GM13977 (cell line): ENCODE measurements around the gene ANKRD33B.

ENCODE experiments used
- DNase-seq: peaks from one replicate; pipeline ENCODE4 v3.0.0; 2012; ENCODE audit warnings: low spot score
- CTCF ChIP-seq: IDR thresholded peaks from 2 replicates; pipeline ENCODE4 v1.5.1; 2012; ENCODE audit warnings: mild to moderate bottlenecking, control low read depth; ENCODE audit not compliant: insufficient read depth; ENCODE audit errors: extremely low read depth, missing control alignments
- in situ Hi-C: fragments of 300-500 bp; cut with MboI; formaldehyde crosslinking; loops from one replicate; pipeline ENCODE4 v1.12.0; 2022; ENCODE audit warnings: low sequenced_read_pairs, low pct_unique_long_range_greater_than_20kb, mixed read lengths, inconsistent platforms; ENCODE audit not compliant: unreplicated experiment

Gene ANKRD33B

GRCh38 chr5:10590226-10590999 is 26.5 kb downstream of the ANKRD33B start:
- no peak for DNase-seq
- TF ChIP-seq CTCF: no peak
- in situ Hi-C loops: no loop called here

GRCh38 chr5:10591159-10591558 is 27.3 kb downstream of the ANKRD33B start:
- DNase-seq: no peak
- no peak for TF ChIP-seq CTCF
- in situ Hi-C loops: no loop called here

- DNase-seq: no peak
- in situ Hi-C loops: no loop called here
- no peak for TF ChIP-seq CTCF
These were observed 28.1 kb downstream of the ANKRD33B start for GRCh38 chr5:10591966-10592365.

- no peak for DNase-seq
- in situ Hi-C loops: no loop called here
- no peak for TF ChIP-seq CTCF
These were observed 28.7 kb downstream of the ANKRD33B start for GRCh38 chr5:10592601-10593000.

- in situ Hi-C loops: no loop called here
- DNase-seq: no peak
- TF ChIP-seq CTCF: no peak
These were observed 29.8 kb downstream of the ANKRD33B start for GRCh38 chr5:10593531-10594181.

GRCh38 chr5:10594591-10595210 is 30.8 kb downstream of the ANKRD33B start:
- DNase-seq: no peak
- no peak for TF ChIP-seq CTCF
- in situ Hi-C loops: no loop called here
